ENCODE measurements around the gene CCDC51.
A peak's percentile ranks its signal among the peaks of the same experiment; 100 is the strongest.

Gene CCDC51

DNA sequence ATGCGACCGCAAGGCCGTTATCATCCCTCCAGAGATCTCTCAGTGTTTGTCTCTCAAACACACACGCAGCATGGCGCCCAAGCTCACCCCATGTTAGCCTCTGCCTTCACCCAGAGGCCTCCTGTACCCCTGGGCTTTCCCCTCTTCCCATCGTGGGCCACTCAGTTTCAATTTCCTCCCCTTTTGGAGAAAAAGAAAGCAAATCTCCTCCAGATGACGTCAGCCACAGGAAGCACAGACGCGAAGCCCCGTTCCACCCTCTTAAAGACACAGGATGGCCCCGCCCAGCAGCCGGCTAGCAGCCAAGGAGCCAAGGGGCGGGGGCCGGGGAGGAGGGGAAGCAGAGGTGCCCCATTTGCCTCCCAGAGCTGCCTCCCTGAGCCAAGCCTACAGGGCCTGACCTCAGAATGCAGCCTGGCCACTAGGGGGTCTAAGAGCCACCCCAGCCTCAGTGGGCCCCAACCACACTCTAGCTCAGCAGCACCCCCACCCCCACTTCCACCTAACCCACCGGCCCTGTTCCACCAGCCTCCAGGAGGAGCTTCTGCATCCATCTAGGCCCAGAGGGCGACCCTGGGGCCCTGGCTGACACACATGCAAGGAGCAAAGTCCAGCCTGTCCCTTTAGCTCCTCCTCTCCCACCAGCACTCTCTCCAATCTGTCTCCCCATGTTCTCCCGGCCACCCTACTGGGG is 33.2 kb upstream of the CCDC51 start:
- DNase-seq (ENCODE audit: insufficient read length) (peak; percentile 88), FAIRE-seq (peak; percentile 100)
- TF ChIP-seq POLR2A (IDR thresholded peaks at IDR 0.05; ENCODE audit: low read depth, low read length), result peak; percentile 85
- peak; percentile 68; the same call in 1 of the 2 replicates for TF ChIP-seq TAF1 (IDR thresholded peaks at IDR 0.05; ENCODE audit: borderline replicate concordance, low read depth, low read length)
- TF ChIP-seq POLR2AphosphoS5 (IDR thresholded peaks at IDR 0.05; ENCODE audit: low read depth, low read length), result peak; percentile 92

DNA sequence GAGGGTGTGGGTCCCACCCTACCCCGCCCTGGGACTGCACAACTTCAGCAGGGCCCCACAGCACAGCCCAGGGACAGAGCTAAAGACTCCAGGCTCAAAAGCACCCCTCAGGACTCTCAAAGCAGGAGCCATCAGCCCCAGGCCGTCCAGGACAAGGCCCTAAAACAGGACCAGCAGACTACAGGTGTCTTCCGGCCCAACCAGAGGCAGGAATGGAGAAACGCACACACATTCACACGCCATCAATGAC is 32.7 kb upstream of the CCDC51 start:
- no peak for DNase-seq (ENCODE audit: insufficient read length)

DNA sequence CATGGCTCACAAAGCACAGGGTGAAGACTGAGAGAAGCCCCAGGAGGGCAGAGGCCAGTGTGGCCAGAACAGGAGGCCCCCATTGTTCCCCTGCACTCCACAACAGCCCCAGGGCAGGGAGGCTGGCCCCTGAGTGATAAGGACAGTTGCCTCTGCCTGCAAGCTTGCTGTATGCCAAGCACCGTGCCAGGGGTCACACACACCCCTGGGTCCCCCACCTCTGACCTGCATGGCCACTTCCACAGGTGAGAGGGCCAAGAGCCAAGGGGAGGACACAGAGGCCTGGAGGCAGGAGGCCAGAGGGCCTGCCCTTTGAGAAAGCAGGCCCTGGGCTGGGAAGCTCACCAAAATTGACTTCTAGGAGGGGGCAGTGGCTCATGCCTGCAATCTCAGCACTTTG is 30.4 kb upstream of the CCDC51 start:
- no peak for DNase-seq (ENCODE audit: insufficient read length)
- no peak for TF ChIP-seq TAF1 (IDR thresholded peaks at IDR 0.05; ENCODE audit: borderline replicate concordance, low read depth, low read length)
- TF ChIP-seq POLR2AphosphoS5 (IDR thresholded peaks at IDR 0.05; ENCODE audit: low read depth, low read length), result no peak
- no peak for TF ChIP-seq POLR2A (IDR thresholded peaks at IDR 0.05; ENCODE audit: low read depth, low read length)
- no peak for FAIRE-seq

More for the DNA sequence above, 32.7 kb upstream of the CCDC51 start:
- FAIRE-seq, result no peak
- TF ChIP-seq TAF1 (IDR thresholded peaks at IDR 0.05; ENCODE audit: borderline replicate concordance, low read depth, low read length) (no peak), POLR2AphosphoS5 (IDR thresholded peaks at IDR 0.05; ENCODE audit: low read depth, low read length) (no peak), POLR2A (IDR thresholded peaks at IDR 0.05; ENCODE audit: low read depth, low read length) (no peak)

DNA sequence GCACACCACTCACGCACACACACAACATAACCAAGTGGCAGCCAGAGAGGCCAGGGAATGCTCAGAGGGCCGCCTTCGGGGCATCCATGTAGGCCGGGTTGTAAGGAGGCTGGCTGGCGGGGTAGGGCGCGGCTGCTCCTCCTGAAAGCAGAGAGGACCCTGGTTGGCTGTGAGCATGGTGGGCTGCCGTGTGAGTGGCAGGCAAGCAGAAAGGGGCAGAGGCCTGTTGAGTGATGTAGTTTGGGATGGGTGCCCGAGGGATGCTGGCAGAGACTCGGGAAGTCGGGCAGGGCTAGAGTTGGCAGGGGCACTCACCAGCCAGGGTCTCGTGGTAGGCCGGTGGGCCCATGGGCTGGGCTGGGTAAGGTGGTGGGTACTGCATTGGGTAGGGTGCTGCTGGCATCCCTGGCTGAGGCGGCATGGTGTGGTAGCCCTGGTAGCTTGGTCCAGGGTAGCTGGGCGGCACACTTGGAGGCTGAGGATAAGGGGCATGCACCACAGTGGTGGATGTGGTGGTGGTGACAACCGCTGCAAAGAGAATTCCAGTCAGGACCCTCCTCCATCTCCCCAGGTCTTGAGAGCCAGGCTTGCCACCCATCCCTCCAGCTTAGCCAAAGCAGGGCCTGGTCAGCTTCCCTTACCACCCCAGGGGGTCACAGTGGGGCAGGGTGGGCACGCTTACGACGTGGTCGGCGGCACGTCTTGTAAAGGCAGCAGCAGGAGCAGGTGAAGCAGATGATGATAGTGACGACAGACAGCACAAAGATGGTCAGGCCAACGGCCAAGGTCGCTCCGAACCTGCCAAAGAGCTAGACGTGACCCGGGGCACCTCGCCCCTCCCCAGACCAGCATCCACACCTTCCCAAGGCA is 29.4 kb upstream of the CCDC51 start:
- FAIRE-seq, result no peak
- TF ChIP-seq POLR2AphosphoS5 (IDR thresholded peaks at IDR 0.05; ENCODE audit: low read depth, low read length) (peak; percentile 51), TAF1 (IDR thresholded peaks at IDR 0.05; ENCODE audit: borderline replicate concordance, low read depth, low read length) (no peak), POLR2A (IDR thresholded peaks at IDR 0.05; ENCODE audit: low read depth, low read length) (peak; percentile 43; the same call in 1 of the 2 replicates)
- DNase-seq (ENCODE audit: insufficient read length), result no peak

DNA sequence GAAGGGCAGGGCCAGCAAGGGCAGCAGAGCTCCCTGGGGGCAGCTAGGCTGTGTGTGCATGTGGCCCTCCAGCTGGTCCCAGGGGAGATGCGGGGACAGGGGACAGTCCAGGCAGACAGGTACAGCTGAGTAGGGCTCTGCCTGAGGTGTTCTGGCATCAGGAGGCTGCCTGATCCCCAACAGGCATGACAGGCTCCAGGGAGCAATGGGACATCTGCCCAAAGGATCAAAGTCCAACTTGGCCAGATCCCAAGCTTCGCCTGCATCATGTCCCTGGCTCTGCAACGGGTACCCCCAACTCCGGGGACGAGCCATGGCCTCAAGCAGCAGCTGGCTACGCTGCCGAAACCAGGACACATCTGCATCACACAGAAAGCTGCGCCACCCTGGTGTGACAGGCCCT is 28.4 kb upstream of the CCDC51 start:
- DNase-seq (ENCODE audit: insufficient read length), result no peak
- FAIRE-seq, result no peak
- peak; percentile 74; the same call in 1 of the 2 replicates for TF ChIP-seq POLR2AphosphoS5 (IDR thresholded peaks at IDR 0.05; ENCODE audit: low read depth, low read length)
- no peak; the same call in 1 of the 2 replicates for TF ChIP-seq POLR2A (IDR thresholded peaks at IDR 0.05; ENCODE audit: low read depth, low read length)
- TF ChIP-seq TAF1 (IDR thresholded peaks at IDR 0.05; ENCODE audit: borderline replicate concordance, low read depth, low read length), result no peak

DNA sequence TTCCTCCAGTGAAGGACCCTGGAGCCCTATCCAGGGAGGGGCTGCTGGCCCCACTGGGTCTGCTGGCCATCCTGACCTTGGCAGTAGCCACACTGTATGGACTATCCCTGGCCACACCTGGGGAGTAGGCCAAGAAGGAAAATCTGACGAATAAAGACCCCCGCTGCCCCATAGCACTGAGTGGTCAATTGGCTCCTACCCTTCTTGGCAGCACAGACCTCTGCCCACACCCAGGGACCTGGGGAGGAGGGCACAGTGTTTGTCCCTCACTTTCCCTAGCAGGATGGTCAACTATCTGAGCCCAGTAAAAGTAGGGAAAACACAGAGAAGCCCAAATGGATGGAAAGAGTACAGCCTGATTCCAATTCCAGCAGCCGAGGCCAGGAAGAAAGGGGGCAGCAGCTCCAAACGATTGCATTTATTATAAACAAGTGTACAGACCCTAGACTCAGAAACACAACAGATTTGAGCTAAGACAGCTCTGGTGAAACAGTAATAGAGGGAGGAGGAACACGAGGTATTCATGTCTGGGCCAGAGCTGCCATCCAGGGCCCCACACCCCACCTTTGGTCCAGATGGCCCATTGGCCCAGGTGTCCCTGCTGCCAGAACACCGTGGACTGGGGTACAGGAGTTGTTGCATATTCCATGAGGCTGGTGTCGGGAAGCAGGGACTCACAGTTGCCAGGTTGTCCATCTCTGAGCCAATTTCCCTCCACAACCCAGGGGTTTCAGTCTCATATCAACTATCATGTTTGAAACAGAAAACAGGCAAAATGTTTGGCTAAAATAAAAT is 27.8 kb upstream of the CCDC51 start:
- DNase-seq (ENCODE audit: insufficient read length) (no peak), FAIRE-seq (no peak)
- TF ChIP-seq TAF1 (IDR thresholded peaks at IDR 0.05; ENCODE audit: borderline replicate concordance, low read depth, low read length), result no peak
- no peak for TF ChIP-seq POLR2AphosphoS5 (IDR thresholded peaks at IDR 0.05; ENCODE audit: low read depth, low read length)
- TF ChIP-seq POLR2A (IDR thresholded peaks at IDR 0.05; ENCODE audit: low read depth, low read length), result no peak; the same call in 1 of the 2 replicates

DNA sequence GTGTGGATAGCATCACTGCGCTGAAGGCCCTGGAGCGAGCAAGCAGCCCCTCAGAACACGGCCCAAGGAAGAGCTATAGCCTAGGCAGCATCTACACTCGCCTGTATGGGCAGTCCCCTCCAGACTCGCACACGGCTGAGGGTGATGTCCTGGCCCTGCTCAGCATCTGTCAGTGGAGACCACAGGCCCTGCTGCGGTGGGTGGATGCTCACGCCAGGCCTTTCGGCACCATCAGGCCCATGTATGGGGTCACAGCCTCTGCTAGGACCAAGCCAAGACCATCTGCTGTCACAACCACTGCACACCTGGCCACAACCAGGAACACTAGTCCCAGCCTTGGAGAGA is 27.2 kb upstream of the CCDC51 start:
- FAIRE-seq, result peak; percentile 14
- TF ChIP-seq POLR2AphosphoS5 (IDR thresholded peaks at IDR 0.05; ENCODE audit: low read depth, low read length) (no peak), TAF1 (IDR thresholded peaks at IDR 0.05; ENCODE audit: borderline replicate concordance, low read depth, low read length) (no peak), POLR2A (IDR thresholded peaks at IDR 0.05; ENCODE audit: low read depth, low read length) (no peak)
- no peak for DNase-seq (ENCODE audit: insufficient read length)

DNA sequence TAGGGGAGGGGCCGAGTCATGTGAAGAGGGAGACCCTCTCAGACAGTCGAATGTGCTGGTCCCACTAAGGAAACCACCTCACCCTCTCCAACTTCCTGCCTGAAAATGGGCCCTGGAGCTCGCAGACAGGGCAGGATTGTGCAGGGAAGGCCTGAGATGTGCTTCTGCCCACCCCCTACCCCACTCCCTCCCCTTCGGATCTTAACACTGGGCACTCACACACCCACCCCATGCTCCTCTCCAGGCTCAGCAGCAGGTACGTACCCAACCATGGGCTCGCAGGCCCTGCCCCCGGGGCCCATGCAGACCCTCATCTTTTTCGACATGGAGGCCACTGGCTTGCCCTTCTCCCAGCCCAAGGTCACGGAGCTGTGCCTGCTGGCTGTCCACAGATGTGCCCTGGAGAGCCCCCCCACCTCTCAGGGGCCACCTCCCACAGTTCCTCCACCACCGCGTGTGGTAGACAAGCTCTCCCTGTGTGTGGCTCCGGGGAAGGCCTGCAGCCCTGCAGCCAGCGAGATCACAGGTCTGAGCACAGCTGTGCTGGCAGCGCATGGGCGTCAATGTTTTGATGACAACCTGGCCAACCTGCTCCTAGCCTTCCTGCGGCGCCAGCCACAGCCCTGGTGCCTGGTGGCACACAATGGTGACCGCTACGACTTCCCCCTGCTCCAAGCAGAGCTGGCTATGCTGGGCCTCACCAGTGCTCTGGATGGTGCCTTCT is 26.6 kb upstream of the CCDC51 start:
- DNase-seq (ENCODE audit: insufficient read length) (no peak), FAIRE-seq (peak; percentile 92)
- TF ChIP-seq POLR2A (IDR thresholded peaks at IDR 0.05; ENCODE audit: low read depth, low read length), result peak; percentile 50; the same call in 1 of the 2 replicates
- TF ChIP-seq TAF1 (IDR thresholded peaks at IDR 0.05; ENCODE audit: borderline replicate concordance, low read depth, low read length), result no peak
- peak; percentile 58; the same call in 1 of the 2 replicates for TF ChIP-seq POLR2AphosphoS5 (IDR thresholded peaks at IDR 0.05; ENCODE audit: low read depth, low read length)

DNA sequence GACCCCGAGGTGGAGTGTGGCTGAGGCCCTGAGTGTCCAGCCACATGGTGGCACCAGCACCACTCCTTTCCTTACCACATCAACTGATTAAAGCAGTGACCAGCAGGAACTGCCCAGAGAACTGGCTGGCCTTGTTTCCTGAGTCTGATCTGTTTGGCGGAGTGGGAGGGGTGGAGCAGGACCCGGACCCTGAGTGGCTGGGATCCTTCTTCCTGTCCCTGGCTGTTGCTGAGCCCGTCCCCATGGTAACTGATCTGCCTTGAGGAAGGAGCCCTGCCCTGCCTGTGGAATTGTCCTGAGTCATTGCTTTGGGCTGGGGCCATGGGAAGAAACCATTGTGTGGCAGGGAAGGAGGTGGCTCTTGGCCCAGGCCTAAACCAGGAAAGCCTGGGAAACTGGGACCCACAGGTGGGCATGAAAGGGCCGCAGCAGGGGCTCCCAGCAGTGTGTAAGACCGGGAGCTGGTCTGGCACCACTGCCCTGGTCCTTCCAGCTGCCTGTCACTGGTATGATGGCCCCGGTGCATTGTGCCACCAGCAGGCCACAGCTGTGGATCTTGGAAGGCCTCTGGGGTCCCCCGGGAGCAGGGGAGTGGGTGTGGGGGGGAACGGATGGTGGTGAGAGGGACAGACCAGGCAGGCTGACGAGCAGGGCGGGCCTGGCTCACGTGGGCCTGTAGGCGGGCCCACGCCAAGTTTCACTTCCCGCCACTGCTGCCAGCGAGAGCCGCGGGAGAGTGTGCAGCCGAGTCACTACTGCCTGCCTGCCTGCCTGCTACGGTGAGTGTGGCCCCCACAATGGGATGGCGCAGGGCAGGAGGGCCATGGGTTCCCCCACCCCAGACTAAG is 25.8 kb upstream of the CCDC51 start:
- TF ChIP-seq POLR2A (IDR thresholded peaks at IDR 0.05; ENCODE audit: low read depth, low read length) (peak; percentile 98), TAF1 (IDR thresholded peaks at IDR 0.05; ENCODE audit: borderline replicate concordance, low read depth, low read length) (peak; percentile 90), POLR2AphosphoS5 (IDR thresholded peaks at IDR 0.05; ENCODE audit: low read depth, low read length) (peak; percentile 98)
- DNase-seq (ENCODE audit: insufficient read length) (peak; percentile 97), FAIRE-seq (peak; percentile 99)

DNA sequence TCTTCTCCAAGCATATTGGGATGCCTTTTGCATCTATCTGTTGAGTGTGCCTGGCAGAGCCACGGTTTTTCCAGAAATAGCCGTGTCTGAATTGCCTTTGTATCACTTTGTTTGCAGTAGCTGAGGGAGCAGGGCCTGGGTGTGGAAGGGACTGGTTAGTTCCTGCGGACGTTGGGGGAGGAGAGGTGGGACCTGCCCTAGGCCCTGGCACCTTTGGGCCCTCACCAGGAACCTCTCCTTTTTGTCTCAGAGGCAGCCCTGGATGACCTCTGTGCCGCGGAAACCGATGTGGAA is 25.3 kb upstream of the CCDC51 start:
- FAIRE-seq (no peak), DNase-seq (ENCODE audit: insufficient read length) (no peak)
- TF ChIP-seq POLR2AphosphoS5 (IDR thresholded peaks at IDR 0.05; ENCODE audit: low read depth, low read length) (no peak), TAF1 (IDR thresholded peaks at IDR 0.05; ENCODE audit: borderline replicate concordance, low read depth, low read length) (no peak), POLR2A (IDR thresholded peaks at IDR 0.05; ENCODE audit: low read depth, low read length) (no peak)
